SK-N-SH treated with all-trans-retinoic acid at 6 μM for 48 hours (cell line): ENCODE data around the gene GABARAPL1.

Experiments used
- ESRRG ChIP-seq: fragments of 250-450 bp; sonication (Bioruptor Pico); IDR thresholded peaks from 2 replicates; pipeline ENCODE4 v1.6.1; 2021; ENCODE audit warnings: mild to moderate bottlenecking
- TOX ChIP-seq: fragments of 250-450 bp; sonication (Bioruptor Pico); IDR thresholded peaks from 2 replicates; pipeline ENCODE4 v1.8.0; 2021; ENCODE audit warnings: mild to moderate bottlenecking, moderate library complexity, borderline replicate concordance

GRCh38 chr12:10210225-10210624 is 2.5 kb upstream of the GABARAPL1 start:
- TF ChIP-seq TOX (no peak), ESRRG (CRISPR knock-in tag) (no peak)
